Measurements from ENCODE around the gene FAF2. TPM values are rescaled to one million over a fixed set of nuclear protein-coding genes. Genes with fewer than 3 reads are reported as not detected.
A peak's percentile ranks its signal among the peaks of the same experiment; 100 is the strongest.

FAF2 gene
- total RNA-seq, 4 donors from 2014 or later, result 21.2 to 27.3 (median 23.9) TPM

DNA sequence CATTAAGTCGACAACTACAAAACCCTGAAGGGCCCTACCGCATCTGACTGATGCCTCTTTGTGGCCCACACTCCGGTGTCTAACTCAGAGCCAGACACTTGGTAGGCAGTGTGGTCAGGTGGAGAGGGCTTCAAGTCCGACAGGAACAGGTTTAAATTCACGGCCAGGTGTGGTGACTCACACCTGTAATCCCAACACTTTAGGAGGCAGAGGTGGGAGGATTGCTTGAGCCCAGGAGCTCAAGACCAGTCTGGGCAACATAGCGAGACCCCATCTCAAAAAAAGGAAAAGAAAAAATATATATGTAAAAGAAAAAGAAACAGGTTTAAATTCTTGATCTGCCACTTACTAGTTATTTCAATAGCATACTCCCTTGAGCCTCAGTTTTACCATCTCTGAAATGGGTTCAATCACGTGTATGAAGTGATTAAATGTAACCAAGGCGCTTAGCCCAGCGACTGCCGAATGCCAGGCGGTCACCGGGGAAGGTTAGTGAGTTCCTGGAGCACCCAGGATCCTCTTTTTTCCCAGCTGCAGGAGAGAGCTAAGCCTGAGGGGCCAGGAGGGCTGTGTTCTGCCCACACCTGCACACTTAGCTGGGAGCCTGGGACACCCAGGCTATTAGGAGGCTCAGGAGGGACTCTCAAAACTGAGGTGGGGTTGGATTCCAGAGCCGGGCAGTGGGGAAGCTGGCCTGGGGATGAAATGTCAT lies 32.8 kb upstream of the FAF2 start:
- peaks cover 51 to 56% (median 53%) of the 10 kb centered on the region in 4 donors for H3K4me1 ChIP-seq
- TF ChIP-seq EP300 (IDR thresholded peaks at IDR 0.05) (no peak), POLR2AphosphoS5 (IDR thresholded peaks at IDR 0.05) (peak in 1 of 2 donors; percentile 8), POLR2A (IDR thresholded peaks at IDR 0.05; ENCODE audit: low read depth) (no peak), CTCF (IDR thresholded peaks at IDR 0.05) (no peak)
- H3K27ac ChIP-seq (replicated peaks in 1 of 4), result peak overlapping the region; percentile 86 to 98 (median 96)
- H3K27me3 ChIP-seq, result no peaks in the 10 kb centered on the region
- peak overlapping the region; percentile 71 to 98 (median 95) for H3K4me3 ChIP-seq
- DNase-seq (ENCODE audit: extremely low spot score), result no peak
- intact Hi-C loops (cut with DNase I), result loop anchor here (10.0 kb wide), 1 partner anchor 129 kb away; the partner anchor contains the start of gene CDHR2
- 77% methylated on average over 12 of the region's 13 CpGs for WGBS
- H3K9me3 ChIP-seq, result no peaks in the 10 kb centered on the region
- peaks cover 0 to 9% (median 3%) of the 10 kb centered on the region in 4 donors for H3K36me3 ChIP-seq

- TF ChIP-seq POLR2A (IDR thresholded peaks at IDR 0.05; ENCODE audit: low read depth) (no peak), POLR2AphosphoS5 (IDR thresholded peaks at IDR 0.05) (peak; percentile 47 to 85), CTCF (IDR thresholded peaks at IDR 0.05) (peak; percentile 80 to 96 (median 83))
- Histone ChIP-seq H3K36me3 (peaks cover 0 to 6% (median 2%) of the 10 kb centered on the region in 4 donors), H3K9me3 (no peaks in the 10 kb centered on the region), H3K4me1 (peaks cover 44 to 52% (median 50%) of the 10 kb centered on the region in 4 donors), H3K4me3 (peak within 1 kb of the TSS; percentile 71 to 98 (median 95)), H3K27me3 (no peaks in the 10 kb centered on the region), H3K27ac (replicated peaks in 1 of 4) (peak within 1 kb of the TSS; percentile 86 to 98 (median 96))
- intact Hi-C loops (cut with DNase I), result loop anchor here (1.0 to 10.0 kb wide), 2 partner anchors 31 to 129 kb away; partner anchors contain the start of gene CDHR2
- WGBS, result 8% methylated on average over 10 of the region's 107 CpGs
- DNase-seq (ENCODE audit: extremely low spot score), result peak; percentile 96
Observed at GRCh38 chr5:176415952-176416924, 31.9 kb upstream of the FAF2 start, which contains the start of gene CLTB. CLTB (minus strand) TSS chr5:176416539; CDS start chr5:176416363, 176 bp downstream.

- intact Hi-C loops (cut with DNase I), result loop anchor here (1.0 to 10.0 kb wide), 2 partner anchors 30 to 128 kb away; partner anchors contain the start of gene CDHR2
- WGBS, result 74% methylated on average over 11 of the region's 11 CpGs
- Histone ChIP-seq H3K36me3 (peaks cover 0 to 6% (median 2%) of the 10 kb centered on the region in 4 donors), H3K9me3 (no peaks in the 10 kb centered on the region), H3K27ac (replicated peaks in 1 of 4) (peak overlapping the region; percentile 86 to 98 (median 96)), H3K4me3 (peak overlapping the region; percentile 71 to 98 (median 95)), H3K27me3 (no peaks in the 10 kb centered on the region), H3K4me1 (peaks cover 38 to 46% (median 45%) of the 10 kb centered on the region in 4 donors)
- no peak for TF ChIP-seq POLR2AphosphoS5 (IDR thresholded peaks at IDR 0.05)
- TF ChIP-seq POLR2A (IDR thresholded peaks at IDR 0.05; ENCODE audit: low read depth), result no peak
- TF ChIP-seq EP300 (IDR thresholded peaks at IDR 0.05), result no peak
- no peak for TF ChIP-seq CTCF (IDR thresholded peaks at IDR 0.05)
- no peak for DNase-seq (ENCODE audit: extremely low spot score)
Observed at GRCh38 chr5:176416965-176417364, 31.2 kb upstream of the FAF2 start.

- Histone ChIP-seq H3K27ac (replicated peaks in 1 of 4) (no peak overlapping the region), H3K36me3 (no peaks in the 10 kb centered on the region), H3K9me3 (no peaks in the 10 kb centered on the region), H3K4me3 (no peak overlapping the region), H3K4me1 (peaks cover 27 to 33% (median 32%) of the 10 kb centered on the region in 4 donors), H3K27me3 (no peaks in the 10 kb centered on the region)
- no peak for TF ChIP-seq POLR2AphosphoS5 (IDR thresholded peaks at IDR 0.05)
- no peak for DNase-seq (ENCODE audit: extremely low spot score)
- intact Hi-C loops (cut with DNase I), result loop anchor here (10.0 kb wide), 1 partner anchor 127 kb away; the partner anchor contains the start of gene CDHR2
- WGBS, result 94% methylated on average over 9 of the region's 9 CpGs
Observed at GRCh38 chr5:176418251-176418650, 29.9 kb upstream of the FAF2 start.
